Stimulated activated naive CD8-positive, alpha-beta T cell treated with anti-CD3 and anti-CD28 coated beads, Interleukin-15, Interleukin-2, amounts not matched to agents 100 U/mL and 50 U/mL, for 24 hours (primary cell): ENCODE measurements around the gene LTBP2.

Source experiments
- ATAC-seq: fragments of 150-1000 bp; cut with Tn5 transposase; one replicate; pipeline ENCODE4 v1.10.0; 2021
- DNase-seq: peaks from one replicate; pipeline ENCODE4 v3.0.0; 2021

The LTBP2 gene

GRCh38 chr14:74526854-74527585, 85.0 kb downstream of the LTBP2 start:
- ATAC-seq: no peak
- DNase-seq: no peak

GRCh38 chr14:74525361-74525851, 86.6 kb downstream of the LTBP2 start:
- ATAC-seq (no peak), DNase-seq (no peak)

- DNase-seq: no peak
- ATAC-seq: no peak
These were observed 87.3 kb downstream of the LTBP2 start for GRCh38 chr14:74524812-74525135.

GRCh38 chr14:74524076-74524811, 87.8 kb downstream of the LTBP2 start:
- ATAC-seq (no peak), DNase-seq (no peak)

- DNase-seq (no peak), ATAC-seq (no peak)
These were observed 89.3 kb downstream of the LTBP2 start for GRCh38 chr14:74522740-74523139.

- ATAC-seq: no peak
- DNase-seq: no peak
These were observed 90.3 kb downstream of the LTBP2 start for GRCh38 chr14:74521756-74522155.

GRCh38 chr14:74519316-74520074, 92.5 kb downstream of the LTBP2 start:
- DNase-seq: no peak
- no peak for ATAC-seq

- DNase-seq (no peak), ATAC-seq (no peak)
These were observed 93.8 kb downstream of the LTBP2 start for GRCh38 chr14:74518221-74518620.

GRCh38 chr14:74517731-74518130, 94.3 kb downstream of the LTBP2 start:
- ATAC-seq (no peak), DNase-seq (no peak)

- DNase-seq (no peak), ATAC-seq (no peak)
These were observed 95.4 kb downstream of the LTBP2 start for GRCh38 chr14:74516451-74517160.

- ATAC-seq: no peak
- no peak for DNase-seq
These were observed 96.1 kb downstream of the LTBP2 start for GRCh38 chr14:74515891-74516412.

- peak; percentile 23 for DNase-seq
- ATAC-seq: no peak
These were observed 97.5 kb downstream of the LTBP2 start for GRCh38 chr14:74514471-74514941.

- DNase-seq (no peak), ATAC-seq (no peak)
These were observed 99.8 kb downstream of the LTBP2 start for GRCh38 chr14:74511966-74512830.

GRCh38 chr14:74510959-74511409, 101.1 kb downstream of the LTBP2 start:
- no peak for ATAC-seq
- no peak for DNase-seq

GRCh38 chr14:74510223-74510931, 101.7 kb downstream of the LTBP2 start:
- no peak for ATAC-seq
- DNase-seq: no peak

GRCh38 chr14:74509587-74510222, 102.3 kb downstream of the LTBP2 start:
- ATAC-seq (no peak), DNase-seq (no peak)

- DNase-seq (no peak), ATAC-seq (no peak)
These were observed 103.1 kb downstream of the LTBP2 start for GRCh38 chr14:74508844-74509428.

GRCh38 chr14:74508292-74508731, 103.7 kb downstream of the LTBP2 start:
- DNase-seq (no peak), ATAC-seq (no peak)

GRCh38 chr14:74507840-74508239, 104.2 kb downstream of the LTBP2 start:
- ATAC-seq: no peak
- DNase-seq: no peak
